Measurements from ENCODE around the gene PALS1.
A peak's percentile ranks its signal among the peaks of the same experiment; 100 is the strongest.

PALS1 gene

DNA sequence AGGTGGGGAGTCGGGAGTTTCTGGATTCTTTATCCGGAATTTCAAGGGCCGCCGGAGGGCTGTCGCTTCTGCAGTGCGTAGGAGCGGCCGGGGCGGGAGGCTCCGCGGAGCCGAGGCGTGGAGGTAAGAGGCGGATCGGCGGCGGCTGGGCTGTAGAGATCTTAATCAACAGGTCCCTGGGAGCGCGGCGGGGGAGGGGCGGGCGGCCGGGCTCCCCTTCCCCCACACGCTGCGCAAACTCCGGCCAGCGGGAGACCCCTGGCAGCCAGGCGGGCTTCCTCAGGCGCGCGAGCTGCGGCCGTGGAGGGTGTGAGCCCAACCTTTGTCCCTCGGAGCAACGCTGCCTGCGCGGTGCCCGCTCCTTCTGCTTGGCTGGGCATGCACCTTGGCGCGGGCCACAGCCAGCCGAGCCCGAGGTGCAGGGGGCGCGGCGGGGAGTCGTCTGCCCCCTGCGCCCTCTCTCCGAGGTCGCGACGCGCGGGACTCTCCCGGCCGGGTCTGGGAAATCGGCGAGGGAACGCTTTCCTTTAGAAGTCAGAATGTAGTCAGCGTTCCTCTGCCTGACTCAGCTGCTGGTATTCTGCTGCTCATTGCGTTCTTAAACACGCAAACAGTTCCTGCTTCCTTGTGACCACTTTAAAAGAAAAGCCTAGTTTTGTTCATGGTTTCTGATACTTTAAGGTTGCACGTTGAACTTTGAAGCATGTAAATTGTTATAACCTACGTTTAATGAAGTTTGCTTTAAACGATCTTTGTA lies at the start of gene PALS1:
PALS1 (plus strand) TSS at position 25 of the 757 bp plus-strand sequence. CDS start 37,736 bp downstream, outside the sequence.
- DNase-seq (ENCODE audit: low spot score) = no peak

DNA sequence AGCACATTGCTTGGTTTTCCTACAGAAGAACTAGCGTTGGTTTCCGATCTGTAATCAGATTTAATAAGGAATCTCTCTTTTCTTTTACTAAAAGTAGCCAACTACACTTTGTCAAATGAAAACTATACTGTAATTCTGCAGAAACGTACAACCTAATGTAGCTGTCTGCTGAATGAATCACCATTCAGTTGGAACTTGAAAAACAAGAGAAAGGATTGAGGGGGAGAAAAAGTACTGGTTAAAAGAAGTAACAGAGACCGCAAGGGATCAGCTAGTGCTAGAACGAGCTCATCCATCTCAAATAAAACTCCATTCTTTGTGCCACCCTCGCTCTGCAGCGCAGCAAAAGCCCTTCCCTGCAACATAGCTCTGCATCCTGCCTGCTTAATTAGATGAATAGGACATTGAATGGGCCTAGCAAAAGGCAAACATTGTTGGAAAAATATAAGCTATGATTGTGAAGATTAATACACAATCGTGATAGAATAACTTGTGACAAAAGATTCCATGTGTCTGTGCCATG lies 49.4 kb upstream of the PALS1 start:
- DNase-seq (ENCODE audit: low spot score) = no peak

DNA sequence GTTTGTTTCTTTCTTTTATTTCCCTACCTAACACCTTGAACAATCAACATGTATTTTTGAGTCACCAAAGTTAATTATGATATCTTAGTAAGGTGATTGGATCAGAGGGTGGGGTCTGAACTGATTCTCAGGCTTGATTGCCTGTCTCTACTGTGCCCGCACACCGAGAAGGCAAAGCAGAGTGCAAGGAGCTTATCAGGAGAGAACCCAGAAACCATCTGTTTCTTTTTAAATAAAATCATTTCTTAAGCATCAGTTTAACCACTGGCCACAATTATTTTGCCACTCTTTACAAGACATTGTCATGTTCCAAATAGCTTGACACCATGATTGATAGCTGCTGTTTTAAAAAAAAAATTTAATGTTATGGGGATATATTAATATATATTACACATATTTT lies 48.9 kb upstream of the PALS1 start:
- no peak for DNase-seq (ENCODE audit: low spot score)

DNA sequence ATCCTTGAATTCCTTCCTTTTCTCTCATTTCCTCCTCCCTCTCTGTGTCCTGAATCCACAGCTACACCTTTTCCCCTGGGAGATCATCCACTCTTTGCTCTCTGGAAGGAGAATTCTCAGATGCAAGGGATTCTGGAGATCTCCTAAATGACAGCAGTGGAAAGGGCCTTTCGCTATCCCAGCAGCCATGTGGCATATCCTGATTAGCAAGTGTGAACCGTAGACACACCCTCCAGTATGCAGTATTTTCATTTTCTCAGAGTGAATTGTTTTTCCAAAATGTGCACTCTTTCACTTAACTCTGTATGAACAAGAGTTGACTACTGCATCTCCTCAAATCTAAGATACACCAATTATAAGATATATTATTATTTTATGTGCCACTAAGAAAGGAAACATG lies 46.0 kb upstream of the PALS1 start:
- DNase-seq (ENCODE audit: low spot score) = no peak

DNA sequence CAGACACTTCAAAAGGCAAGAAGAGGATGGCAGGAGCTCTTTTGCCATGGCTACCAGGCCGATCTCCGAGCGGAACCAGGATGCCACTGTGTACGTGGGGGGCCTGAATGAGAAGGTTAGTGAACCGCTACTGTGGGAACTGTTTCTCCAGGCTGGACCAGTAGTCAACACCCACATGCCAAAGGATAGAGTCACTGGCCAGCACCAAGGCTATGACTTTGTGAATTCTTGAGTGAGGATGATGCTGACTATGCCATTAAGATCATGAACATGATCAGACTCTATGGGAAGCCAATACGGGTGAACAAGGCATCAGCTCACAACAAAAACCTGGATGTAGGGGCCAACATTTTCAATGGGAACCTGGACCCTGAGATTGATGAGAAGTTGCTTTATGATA lies 42.2 kb upstream of the PALS1 start:
- DNase-seq (ENCODE audit: low spot score) = no peak

GRCh38 chr14:67207810-67208209 lies 33.4 kb upstream of the PALS1 start:
- no peak for DNase-seq (ENCODE audit: low spot score)

DNA sequence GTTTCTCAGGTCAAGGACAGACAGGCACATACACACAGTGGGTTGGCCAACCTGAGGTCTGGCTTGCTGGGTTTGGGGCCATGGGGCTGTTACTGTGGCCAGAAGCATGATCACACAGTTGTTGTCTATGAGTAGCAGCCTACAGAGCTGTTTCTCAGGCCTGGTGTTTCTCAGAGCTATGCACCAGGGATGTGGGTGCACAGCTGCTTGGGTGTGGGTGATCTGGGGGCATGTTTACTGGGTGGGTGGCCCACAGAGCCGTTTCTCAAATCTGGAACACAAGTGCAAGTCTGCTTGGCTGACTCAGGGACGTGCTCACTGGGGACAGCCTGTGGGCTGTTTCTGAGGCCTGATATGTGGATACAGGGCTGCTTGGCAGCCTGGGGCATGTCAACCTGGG lies 23.1 kb upstream of the PALS1 start:
- no peak for DNase-seq (ENCODE audit: low spot score)

DNA sequence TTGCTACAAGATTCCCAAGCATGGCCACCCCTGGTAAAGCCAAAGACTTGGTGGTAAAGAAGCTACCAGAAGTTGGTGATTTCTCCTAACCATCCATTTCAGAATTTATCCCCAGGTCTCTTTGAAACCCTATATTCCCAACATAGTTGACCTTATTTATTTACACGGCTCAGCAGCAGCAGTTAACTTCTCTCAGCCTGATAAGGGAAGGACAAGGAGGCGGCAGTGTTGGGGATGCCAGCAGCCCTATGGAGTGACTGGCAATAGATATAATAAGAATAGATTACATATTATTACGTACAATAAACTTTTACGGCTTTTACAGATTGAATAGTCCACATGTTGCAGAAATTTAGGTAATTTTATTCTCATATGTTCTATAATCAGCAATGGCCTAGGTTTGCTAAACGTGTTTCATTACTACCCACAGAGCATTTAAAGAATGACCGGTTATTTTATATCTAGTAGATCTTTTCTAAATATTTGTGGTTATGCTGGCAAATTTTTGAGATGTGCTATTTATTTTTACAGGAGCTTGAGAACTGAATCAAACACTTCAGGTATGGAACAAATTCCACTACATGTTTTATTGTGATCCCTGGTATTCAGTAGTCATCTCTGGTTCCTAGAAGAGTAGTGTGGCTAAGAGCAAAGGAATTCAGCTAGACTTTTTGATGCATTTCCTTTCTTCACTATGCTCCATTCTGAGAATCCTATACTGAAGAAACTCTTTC lies 19.8 kb upstream of the PALS1 start:
- no peak for DNase-seq (ENCODE audit: low spot score)

DNA sequence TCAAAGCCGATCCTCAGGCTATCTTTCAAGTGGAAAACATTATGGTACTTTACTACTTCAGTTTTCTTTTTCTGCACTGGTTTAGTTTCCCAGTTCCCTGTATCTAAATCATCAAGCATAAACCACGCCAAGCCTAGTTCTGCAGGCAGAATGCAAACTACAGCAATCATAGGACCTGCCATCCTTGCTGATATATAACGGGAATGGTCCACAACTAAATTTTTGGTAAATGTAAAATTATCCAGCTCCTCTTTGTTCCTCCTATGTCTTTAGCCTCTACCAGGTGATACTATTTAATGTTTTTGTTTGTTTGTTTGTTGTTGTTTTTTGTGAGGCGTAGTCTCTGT lies 19.3 kb upstream of the PALS1 start:
- DNase-seq (ENCODE audit: low spot score) = no peak

GRCh38 chr14:67225523-67225922 lies 15.7 kb upstream of the PALS1 start:
- no peak for DNase-seq (ENCODE audit: low spot score)

DNA sequence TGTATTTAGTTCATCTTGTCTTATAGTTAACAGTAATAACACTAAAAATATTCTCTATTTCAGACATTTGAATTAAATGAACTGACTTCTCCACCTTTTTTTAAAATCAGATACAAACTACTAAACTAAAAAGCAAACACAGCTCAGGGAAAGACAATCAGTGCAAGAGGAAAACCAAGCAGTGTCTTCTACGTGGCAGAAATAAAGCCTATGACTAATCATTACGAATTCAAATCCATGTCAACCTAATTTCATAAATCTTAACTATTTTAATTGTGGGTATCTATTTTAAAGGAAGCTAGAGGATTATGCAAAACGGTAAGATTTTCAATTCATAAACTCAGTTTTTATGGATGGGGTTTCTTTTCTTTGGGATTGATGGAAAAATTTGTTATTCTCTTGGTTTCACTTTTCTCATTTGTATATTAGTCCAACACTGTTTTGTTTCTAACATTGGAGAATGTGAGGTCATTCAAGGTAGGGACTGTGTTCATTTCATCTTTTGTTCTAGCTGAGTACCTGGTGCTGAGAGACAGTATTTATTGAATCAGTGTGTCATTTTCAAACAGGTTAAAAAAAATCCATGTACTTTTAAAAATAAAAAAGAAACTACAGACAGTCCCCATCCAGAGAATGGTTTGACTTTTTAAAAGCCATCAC lies 12.8 kb upstream of the PALS1 start:
- no peak for DNase-seq (ENCODE audit: low spot score)

DNA sequence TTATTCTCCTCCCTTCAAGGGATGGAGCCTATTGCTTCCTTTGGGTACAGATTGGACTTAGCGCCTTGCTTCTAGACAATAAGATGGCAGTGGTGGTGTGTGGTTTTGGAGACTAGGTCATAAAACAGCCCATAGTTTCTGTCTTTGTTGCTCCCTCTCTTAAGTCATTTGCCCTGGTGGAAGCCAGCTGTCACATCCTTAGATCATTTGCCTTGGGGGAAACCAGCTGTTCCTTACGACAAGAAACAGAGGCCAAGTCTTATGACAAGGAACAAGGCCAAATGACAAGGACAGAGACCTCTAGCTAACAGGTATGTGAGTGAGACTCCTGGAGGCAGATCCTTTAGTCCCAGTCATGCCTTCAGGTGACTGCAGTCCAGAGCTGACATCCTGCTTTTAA lies 9.2 kb upstream of the PALS1 start:
- DNase-seq (ENCODE audit: low spot score) = no peak

GRCh38 chr14:67232621-67233020 lies 8.6 kb upstream of the PALS1 start:
- no peak for DNase-seq (ENCODE audit: low spot score)

GRCh38 chr14:67237591-67237990 lies 3.6 kb upstream of the PALS1 start:
- no peak for DNase-seq (ENCODE audit: low spot score)

DNA sequence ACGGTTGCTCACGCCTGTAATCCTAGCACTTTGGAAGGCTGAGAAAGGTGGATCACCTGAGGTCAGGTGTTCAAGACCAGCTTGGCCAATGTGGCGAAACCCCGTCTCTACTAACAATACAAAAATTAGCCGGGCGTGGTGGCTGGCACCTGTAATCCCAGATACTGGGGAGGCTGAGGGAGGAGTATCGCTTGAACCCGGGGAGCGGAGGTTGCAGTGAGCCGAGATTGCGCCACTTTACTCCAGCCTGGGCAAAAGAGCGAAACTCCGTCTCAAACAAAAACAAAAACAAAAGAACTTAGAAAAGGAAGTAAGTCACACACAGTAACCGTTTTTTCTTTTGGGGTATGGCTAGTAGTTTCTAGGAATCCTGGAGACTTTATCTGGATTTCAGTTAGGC lies 1.7 kb upstream of the PALS1 start:
- no peak for DNase-seq (ENCODE audit: low spot score)

GRCh38 chr14:67240168-67240932 lies 885 bp upstream of the PALS1 start:
- peak; percentile 24 for DNase-seq (ENCODE audit: low spot score)

DNA sequence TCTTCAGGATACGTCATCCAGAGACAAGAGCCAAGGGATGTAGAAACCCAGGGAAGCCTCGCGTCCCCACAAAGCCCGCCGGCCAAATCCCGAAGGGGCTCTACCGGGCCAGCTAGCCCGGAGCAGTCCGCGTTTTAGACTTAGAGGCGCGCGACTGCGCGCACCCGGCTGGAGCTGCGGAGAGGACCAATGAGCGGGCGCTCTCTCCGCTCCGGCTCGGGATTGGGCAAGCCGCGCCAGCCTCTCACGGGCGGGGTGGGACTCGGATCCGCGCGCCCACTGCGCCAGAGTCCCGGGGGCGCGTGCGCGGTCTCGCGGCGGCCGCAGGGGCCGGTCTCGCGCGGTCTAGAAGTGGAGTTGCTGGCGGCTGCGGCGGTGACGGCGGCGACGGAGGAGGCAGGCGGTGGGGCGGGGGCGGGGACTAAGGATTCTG lies 241 bp upstream of the PALS1 start:
- peak; percentile 97 for DNase-seq (ENCODE audit: low spot score)

DNA sequence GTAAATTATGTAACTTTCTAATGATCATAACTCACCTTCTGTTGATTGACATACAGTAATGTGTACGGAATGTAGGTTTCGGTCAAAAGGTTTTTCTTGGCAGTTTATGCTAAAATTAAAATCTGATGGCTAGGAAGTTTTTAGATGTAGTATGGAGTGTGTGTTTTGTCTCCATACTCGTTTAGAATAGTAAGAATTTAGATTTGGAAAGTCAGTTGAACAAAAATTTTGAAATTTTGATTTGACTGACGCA lies 859 bp downstream of the PALS1 start:
- no peak for DNase-seq (ENCODE audit: low spot score)

GRCh38 chr14:67245104-67245503 lies 3.9 kb downstream of the PALS1 start:
- DNase-seq (ENCODE audit: low spot score) = no peak

GRCh38 chr14:67251573-67252226 lies 10.5 kb downstream of the PALS1 start:
- DNase-seq (ENCODE audit: low spot score) = no peak

- no peak for DNase-seq (ENCODE audit: low spot score)
These were observed 11.9 kb downstream of the PALS1 start for GRCh38 chr14:67253076-67253635.

DNA sequence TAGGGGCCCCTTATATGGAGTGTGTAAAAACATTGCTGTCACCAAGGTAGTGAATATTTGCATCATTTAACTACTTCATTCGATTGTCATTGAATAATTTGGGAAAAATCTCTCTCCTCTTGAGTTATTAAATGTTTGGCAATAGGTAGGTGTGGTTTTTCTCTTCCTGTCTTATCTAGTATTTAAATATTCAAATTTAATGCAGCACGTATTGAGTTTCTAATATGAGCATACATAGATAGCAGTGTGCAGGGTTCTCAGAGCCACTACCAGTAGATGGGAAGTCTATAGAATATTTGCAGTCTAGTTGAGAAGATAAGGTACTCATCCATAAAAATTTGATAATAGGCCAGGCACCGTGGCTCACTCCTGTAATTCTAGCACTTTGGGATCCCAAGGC lies 16.7 kb downstream of the PALS1 start:
- no peak for DNase-seq (ENCODE audit: low spot score)

Measured in germinal center (tissue), 1 donor.